ENCODE measurements around the gene FAM110C.

GRCh38 chr2:65121-65520, 18.8 kb upstream of the FAM110C start:
- TF ChIP-seq CTCF (IDR thresholded peaks at IDR 0.05; ENCODE audit: low read depth, low read length, poor library complexity, severe bottlenecking) (no peak), EZH2phosphoT487 (IDR thresholded peaks at IDR 0.05; ENCODE audit: borderline replicate concordance, low read length) (no peak)
